CD8-positive, alpha-beta memory T cell (primary cell): ENCODE data around the gene EPS8L1. TPM values are rescaled to one million over a fixed set of nuclear protein-coding genes. Genes with fewer than 3 reads are reported as not detected.
A peak's percentile ranks its signal among the peaks of the same experiment; 100 is the strongest.

Experiments used
- CTCF ChIA-PET: fragments of 350-600 bp; sonication (Branson Sonifier 250); formaldehyde crosslinking; loops from one replicate; lab custom pipeline; 2021; ENCODE audit warnings: antibody characterized with exemption; lab: Charles Lee
- POLR2A ChIA-PET: fragments of 350-600 bp; sonication (Branson Sonifier 250); formaldehyde crosslinking; loops from one replicate; lab custom pipeline; 2021; ENCODE audit warnings: antibody characterized with exemption; lab: Charles Lee
- DNase-seq, 5 donors: peaks; one replicate each; pipeline versions ENCODE4 v3.0.0 to v3.0.0-alpha.2; 2020 to 2022; ENCODE audit warnings: mixed read lengths in 1 of 5
- H3K27ac ChIP-seq: one replicate; pipeline ENCODE4 v1.7.0; 2013; ENCODE audit warnings: low read depth, mild to moderate bottlenecking, low read length, moderate library complexity
- H3K27me3 ChIP-seq: 2 replicates; pipeline ENCODE4 v1.7.0; 2013; ENCODE audit warnings: low read length, mild to moderate bottlenecking; ENCODE audit not compliant: insufficient read depth, poor library complexity, severe bottlenecking
- H3K36me3 ChIP-seq: 2 replicates; pipeline ENCODE4 v1.7.0; 2013; ENCODE audit warnings: mild to moderate bottlenecking, low read length, moderate library complexity; ENCODE audit not compliant: insufficient read depth
- H3K4me1 ChIP-seq: 2 replicates; pipeline ENCODE4 v1.7.0; 2013; ENCODE audit warnings: mild to moderate bottlenecking, low read length, moderate library complexity; ENCODE audit not compliant: insufficient read depth
- H3K4me3 ChIP-seq: 2 replicates; pipeline ENCODE4 v1.7.0; 2013; ENCODE audit warnings: mild to moderate bottlenecking, low read length
- H3K9me3 ChIP-seq: 2 replicates; pipeline ENCODE4 v1.7.0; 2013; ENCODE audit warnings: mild to moderate bottlenecking, low read length
- H3K27ac Mint-ChIP-seq, 8 donors: one replicate each; pipeline ENCODE4 v1.8.0; 2020 to 2021; ENCODE audit warnings: mixed read lengths in 8 of 8, mild to moderate bottlenecking in 6 of 8, inconsistent platforms in 3 of 8, moderate library complexity in 3 of 8
- H3K27me3 Mint-ChIP-seq, 2 donors: one replicate each; pipeline ENCODE4 v1.8.0; 2020 to 2021; ENCODE audit warnings: mixed read lengths in 2 of 2, mild to moderate bottlenecking in 1 of 2, moderate library complexity in 1 of 2
- H3K36me3 Mint-ChIP-seq, 3 donors: one replicate each; pipeline ENCODE4 v1.8.0; 2020 to 2021; ENCODE audit warnings: mixed read lengths in 3 of 3, inconsistent platforms in 1 of 3, mild to moderate bottlenecking in 1 of 3
- H3K4me1 Mint-ChIP-seq, 3 donors: one replicate each; pipeline ENCODE4 v1.8.0; 2020 to 2021; ENCODE audit warnings: mixed read lengths in 3 of 3, inconsistent platforms in 1 of 3, mild to moderate bottlenecking in 1 of 3
- H3K4me3 Mint-ChIP-seq, 7 donors: one replicate each; pipeline ENCODE4 v1.8.0; 2020 to 2021; ENCODE audit warnings: mixed read lengths in 7 of 7, mild to moderate bottlenecking in 6 of 7, moderate library complexity in 4 of 7, inconsistent platforms in 2 of 7
- H3K9me3 Mint-ChIP-seq, 5 donors: one replicate each; pipeline ENCODE4 v1.8.0; 2020 to 2022; ENCODE audit warnings: mixed read lengths in 5 of 5, mild to moderate bottlenecking in 3 of 5, moderate library complexity in 2 of 5, inconsistent platforms in 1 of 5
- polyA plus RNA-seq: library from polyadenylated mRNA; unstranded; fragments of 300-500 nt; fragmentation: Illumina TruSeq; gene quantifications from one replicate; pipeline ENCODE4 v1.2.3, GENCODE V29; 2021
- total RNA-seq, 2 experiments: library from RNA; stranded (reverse); gene quantifications; one replicate each; pipeline ENCODE4 v1.2.3, GENCODE V29; 2021

EPS8L1 gene
- total and polyA plus RNA-seq, 3 experiments from 2014 or later: 0.27 to 0.74 (median 0.28) TPM

- Histone ChIP-seq H3K36me3 (peaks cover 13% of the 10 kb centered on the region), H3K9me3 (no peaks in the 10 kb centered on the region), H3K4me3 (no peak overlapping the region), H3K4me1 (peaks cover 17% of the 10 kb centered on the region), H3K27ac (no peak overlapping the region), H3K27me3 (no peaks in the 10 kb centered on the region)
- Mint-ChIP-seq H3K9me3 (no peaks in the 10 kb centered on the region), H3K27ac (no peak overlapping the region), H3K4me3 (peak overlapping the region in 1 of 7 donors; percentile 61), H3K27me3 (no peaks in the 10 kb centered on the region), H3K36me3 (peaks cover 2 to 66% (median 3%) of the 10 kb centered on the region in 3 donors), H3K4me1 (peaks cover 18 to 23% (median 20%) of the 10 kb centered on the region in 3 donors)
- no peak for DNase-seq
- CTCF ChIA-PET: no interaction called here
- POLR2A ChIA-PET: no interaction called here
Observed at GRCh38 chr19:55044286-55044685, 31.4 kb upstream of the EPS8L1 start.

GRCh38 chr19:55044771-55045716 lies 30.6 kb upstream of the EPS8L1 start:
- Mint-ChIP-seq H3K4me1 (peaks cover 18 to 20% (median 20%) of the 10 kb centered on the region in 3 donors), H3K27ac (no peak overlapping the region), H3K27me3 (no peaks in the 10 kb centered on the region), H3K4me3 (no peak overlapping the region), H3K36me3 (peaks cover 0 to 64% (median 3%) of the 10 kb centered on the region in 3 donors), H3K9me3 (no peaks in the 10 kb centered on the region)
- no peak for DNase-seq
- Histone ChIP-seq H3K4me1 (peaks cover 17% of the 10 kb centered on the region), H3K36me3 (peaks cover 13% of the 10 kb centered on the region), H3K9me3 (no peaks in the 10 kb centered on the region), H3K4me3 (no peak overlapping the region), H3K27me3 (no peaks in the 10 kb centered on the region), H3K27ac (no peak overlapping the region)
- ChIA-PET CTCF (no interaction called here), POLR2A (no interaction called here)

GRCh38 chr19:55046975-55047622 lies 28.6 kb upstream of the EPS8L1 start:
- H3K27me3 ChIP-seq: no peaks in the 10 kb centered on the region
- peaks cover 13% of the 10 kb centered on the region for H3K36me3 ChIP-seq
- Mint-ChIP-seq H3K27ac (peak overlapping the region in 1 of 8 donors; percentile 54), H3K4me1 (peaks cover 8 to 9% (median 9%) of the 10 kb centered on the region in 3 donors), H3K27me3 (no peaks in the 10 kb centered on the region), H3K36me3 (peaks cover 3 to 80% (median 5%) of the 10 kb centered on the region in 3 donors), H3K9me3 (peaks cover 0 to 2% (median 0%) of the 10 kb centered on the region in 5 donors), H3K4me3 (no peak overlapping the region)
- POLR2A ChIA-PET: no interaction called here
- no peaks in the 10 kb centered on the region for H3K9me3 ChIP-seq
- CTCF ChIA-PET: interaction anchor here (0.8 kb wide), 1 partner anchor 17 kb away, joined by 3 read pairs; no protein-coding TSS in a partner anchor
- H3K4me3 ChIP-seq: no peak overlapping the region
- no peak overlapping the region for H3K27ac ChIP-seq
- peaks cover 7% of the 10 kb centered on the region for H3K4me1 ChIP-seq
- no peak for DNase-seq

GRCh38 chr19:55047951-55048350 lies 27.7 kb upstream of the EPS8L1 start:
- H3K27me3 Mint-ChIP-seq: no peaks in the 10 kb centered on the region
- no peak for DNase-seq
- no peak overlapping the region for H3K4me3 Mint-ChIP-seq
- peaks cover 0 to 2% (median 0%) of the 10 kb centered on the region in 5 donors for H3K9me3 Mint-ChIP-seq
- Histone ChIP-seq H3K4me3 (no peak overlapping the region), H3K4me1 (no peaks in the 10 kb centered on the region), H3K27ac (no peak overlapping the region), H3K36me3 (peaks cover 13% of the 10 kb centered on the region), H3K9me3 (no peaks in the 10 kb centered on the region), H3K27me3 (no peaks in the 10 kb centered on the region)
- peaks cover 3 to 81% (median 5%) of the 10 kb centered on the region in 3 donors for H3K36me3 Mint-ChIP-seq
- POLR2A ChIA-PET: no interaction called here
- H3K4me1 Mint-ChIP-seq: peaks cover 0 to under 1% (median under 1%) of the 10 kb centered on the region in 3 donors
- CTCF ChIA-PET: no interaction called here
- H3K27ac Mint-ChIP-seq: no peak overlapping the region

GRCh38 chr19:55048446-55048845 lies 27.2 kb upstream of the EPS8L1 start:
- Histone ChIP-seq H3K36me3 (peaks cover 13% of the 10 kb centered on the region), H3K4me1 (no peaks in the 10 kb centered on the region), H3K27me3 (no peaks in the 10 kb centered on the region), H3K4me3 (no peak overlapping the region), H3K27ac (no peak overlapping the region), H3K9me3 (no peaks in the 10 kb centered on the region)
- Mint-ChIP-seq H3K9me3 (peaks cover 0 to 2% (median 0%) of the 10 kb centered on the region in 5 donors), H3K36me3 (peaks cover 3 to 81% (median 8%) of the 10 kb centered on the region in 3 donors), H3K4me3 (no peak overlapping the region), H3K27me3 (no peaks in the 10 kb centered on the region), H3K4me1 (no peaks in the 10 kb centered on the region), H3K27ac (no peak overlapping the region)
- no peak for DNase-seq
- POLR2A ChIA-PET: no interaction called here
- CTCF ChIA-PET: no interaction called here

- H3K4me1 Mint-ChIP-seq: no peaks in the 10 kb centered on the region
- Histone ChIP-seq H3K36me3 (peaks cover 13% of the 10 kb centered on the region), H3K9me3 (no peaks in the 10 kb centered on the region), H3K4me3 (no peak overlapping the region), H3K27me3 (no peaks in the 10 kb centered on the region), H3K4me1 (no peaks in the 10 kb centered on the region), H3K27ac (no peak overlapping the region)
- POLR2A ChIA-PET: no interaction called here
- DNase-seq: no peak
- H3K9me3 Mint-ChIP-seq: peaks cover 0 to 2% (median 0%) of the 10 kb centered on the region in 5 donors
- no peak overlapping the region for H3K4me3 Mint-ChIP-seq
- no peaks in the 10 kb centered on the region for H3K27me3 Mint-ChIP-seq
- CTCF ChIA-PET: no interaction called here
- no peak overlapping the region for H3K27ac Mint-ChIP-seq
- H3K36me3 Mint-ChIP-seq: peaks cover 3 to 85% (median 13%) of the 10 kb centered on the region in 3 donors
Observed at GRCh38 chr19:55050749-55051532, 24.7 kb upstream of the EPS8L1 start.

- no peaks in the 10 kb centered on the region for H3K27me3 ChIP-seq
- Mint-ChIP-seq H3K4me1 (no peaks in the 10 kb centered on the region), H3K27ac (peak overlapping the region in 1 of 8 donors; percentile 46), H3K27me3 (no peaks in the 10 kb centered on the region), H3K9me3 (peaks cover 0 to 2% (median 0%) of the 10 kb centered on the region in 5 donors), H3K4me3 (no peak overlapping the region), H3K36me3 (peaks cover 15 to 82% (median 17%) of the 10 kb centered on the region in 3 donors)
- CTCF ChIA-PET: no interaction called here
- H3K4me1 ChIP-seq: no peaks in the 10 kb centered on the region
- no peak overlapping the region for H3K27ac ChIP-seq
- H3K36me3 ChIP-seq: peaks cover 10% of the 10 kb centered on the region
- DNase-seq: no peak
- no peaks in the 10 kb centered on the region for H3K9me3 ChIP-seq
- POLR2A ChIA-PET: no interaction called here
- H3K4me3 ChIP-seq: no peak overlapping the region
Observed at GRCh38 chr19:55053735-55054134, 21.9 kb upstream of the EPS8L1 start.
